Smooth muscle cell of the brain vasculature (primary cell): ENCODE data around the gene MSI2.

ENCODE experiments used
- DNase-seq: peaks from one replicate; pipeline ENCODE4 v3.0.0-alpha.2; 2012; ENCODE audit warnings: low read depth, low spot score

Gene MSI2

DNA sequence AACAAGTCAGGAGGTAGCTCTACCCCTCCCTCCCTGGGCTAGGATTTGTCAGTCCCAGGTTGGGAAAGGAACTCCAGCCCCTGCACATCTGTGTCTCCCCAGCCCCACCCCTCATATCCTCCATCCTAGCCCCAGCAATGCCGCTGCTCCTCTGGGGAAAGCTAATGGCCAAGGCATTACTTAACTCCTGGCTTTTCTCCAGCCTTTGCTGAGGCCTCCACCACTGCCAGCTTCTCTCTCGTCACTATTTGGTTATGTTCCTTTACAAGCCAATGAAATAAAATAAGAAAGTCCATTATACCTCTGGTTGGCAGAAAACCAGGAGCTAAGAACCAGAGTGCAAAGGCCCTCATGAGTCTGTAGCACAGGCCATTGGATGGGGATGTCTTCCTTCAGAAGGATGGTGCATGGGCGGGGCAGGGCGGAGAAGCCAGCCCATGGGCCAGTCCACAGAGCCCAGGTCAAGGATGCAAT lies 317.8 kb downstream of the MSI2 start:
- no peak for DNase-seq

DNA sequence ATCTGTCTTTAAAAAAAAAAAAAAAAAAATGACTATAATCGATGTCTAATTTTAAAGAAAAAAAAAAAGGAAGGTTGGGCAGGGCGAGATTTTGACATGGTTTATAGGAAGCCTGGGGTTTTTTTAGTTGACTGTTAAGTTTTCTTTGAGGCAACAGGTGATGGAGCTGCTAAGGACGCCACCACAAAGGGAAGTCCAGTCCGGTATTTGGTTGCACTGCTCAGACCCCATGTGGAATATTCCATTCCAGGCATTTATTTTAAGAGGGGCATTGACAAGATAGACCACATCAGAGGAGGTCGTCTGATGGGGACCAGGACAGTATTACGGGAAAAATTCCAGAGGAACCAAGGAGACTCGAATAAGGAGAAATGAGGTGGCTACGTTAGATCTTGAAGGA lies 320.4 kb downstream of the MSI2 start:
- DNase-seq: no peak

DNA sequence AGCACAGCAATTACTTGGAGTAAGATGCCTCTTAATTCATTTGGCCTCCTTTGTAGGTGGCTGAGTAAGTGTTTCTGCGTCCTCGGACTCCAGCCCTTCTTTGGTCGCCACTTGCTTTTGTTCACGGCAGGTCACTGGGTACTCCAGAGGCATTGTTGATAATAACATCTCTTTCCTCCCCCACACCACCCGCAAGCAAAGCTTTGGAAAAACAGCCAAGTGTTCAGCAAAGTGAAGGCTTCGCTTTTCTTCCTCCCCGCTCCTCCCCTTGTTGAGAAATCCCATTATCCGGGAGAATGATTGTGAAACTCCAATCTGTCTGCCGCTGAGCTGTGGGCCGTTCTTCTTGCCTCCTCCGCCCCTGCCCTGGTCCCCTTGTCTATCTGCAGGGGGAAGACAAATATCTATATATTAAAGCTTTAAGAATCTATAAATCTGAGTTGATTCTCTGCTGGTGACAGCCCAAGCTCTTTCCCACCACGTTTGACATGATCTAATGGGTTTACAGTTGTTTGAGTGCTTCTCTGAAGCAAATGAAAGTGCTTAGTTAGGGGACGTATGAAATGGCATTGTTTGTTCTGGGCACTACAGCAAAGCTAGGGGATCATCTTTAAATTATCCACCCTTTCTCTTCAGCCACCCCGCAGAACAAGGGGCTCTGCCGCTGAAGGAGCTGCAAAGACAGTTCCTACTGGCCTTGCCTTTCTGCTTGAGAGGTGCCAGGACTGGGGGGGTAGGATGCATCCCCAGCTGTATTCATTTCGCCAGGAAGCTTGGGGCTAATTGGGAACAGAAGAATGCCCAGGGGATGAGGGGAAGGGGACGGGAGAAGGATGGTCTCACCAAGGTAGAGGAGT lies 321.7 kb downstream of the MSI2 start:
- DNase-seq: no peak

DNA sequence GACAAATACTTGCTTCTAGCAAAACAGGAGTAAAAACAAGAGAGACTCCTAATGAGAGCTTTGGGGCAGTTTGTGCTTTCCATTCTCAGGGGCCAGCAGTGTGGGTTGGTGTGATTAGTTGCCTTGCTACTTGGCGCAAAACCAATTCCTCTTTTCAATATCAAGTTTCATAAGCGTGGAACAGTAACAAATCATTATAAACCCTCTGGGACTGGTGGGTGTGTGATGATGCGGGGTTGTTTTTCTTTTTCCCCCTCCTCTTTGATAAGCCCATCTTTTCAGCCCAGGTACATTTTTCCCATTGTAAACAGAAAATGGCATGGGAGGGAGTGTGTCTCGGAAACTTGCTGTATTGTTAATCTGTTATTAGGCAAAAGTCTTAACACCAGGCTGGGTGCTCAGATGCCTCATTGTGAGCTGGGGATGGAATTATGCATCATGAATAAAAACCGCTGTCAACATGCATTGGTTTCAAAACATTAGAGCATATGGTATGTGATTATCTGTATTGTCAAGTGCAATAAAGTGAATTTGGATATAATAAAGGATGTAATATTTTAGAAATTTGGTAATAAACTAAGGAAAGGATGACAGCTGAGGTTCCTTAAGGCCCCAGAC lies 322.4 kb downstream of the MSI2 start:
- no peak for DNase-seq

DNA sequence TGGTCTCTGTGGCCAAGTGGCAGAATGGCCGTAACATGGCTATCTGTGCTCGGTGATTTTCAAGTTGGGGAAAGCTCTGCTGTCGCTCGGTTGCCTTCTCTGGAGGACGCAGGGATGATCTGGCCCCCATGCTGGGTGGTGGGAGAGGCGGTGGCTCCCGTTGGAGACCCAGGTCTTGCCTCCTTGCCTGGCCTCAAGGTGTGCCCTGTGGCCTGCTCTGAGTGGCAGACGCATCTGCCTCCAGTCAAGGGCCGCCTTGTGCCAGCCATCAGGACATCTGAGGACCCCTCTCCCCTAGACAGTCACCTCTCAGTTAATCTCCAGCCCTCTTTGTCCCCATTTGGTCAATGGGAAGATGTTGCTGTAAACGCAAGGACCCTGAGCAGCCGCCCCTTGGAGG lies 322.9 kb downstream of the MSI2 start:
- DNase-seq: no peak

DNA sequence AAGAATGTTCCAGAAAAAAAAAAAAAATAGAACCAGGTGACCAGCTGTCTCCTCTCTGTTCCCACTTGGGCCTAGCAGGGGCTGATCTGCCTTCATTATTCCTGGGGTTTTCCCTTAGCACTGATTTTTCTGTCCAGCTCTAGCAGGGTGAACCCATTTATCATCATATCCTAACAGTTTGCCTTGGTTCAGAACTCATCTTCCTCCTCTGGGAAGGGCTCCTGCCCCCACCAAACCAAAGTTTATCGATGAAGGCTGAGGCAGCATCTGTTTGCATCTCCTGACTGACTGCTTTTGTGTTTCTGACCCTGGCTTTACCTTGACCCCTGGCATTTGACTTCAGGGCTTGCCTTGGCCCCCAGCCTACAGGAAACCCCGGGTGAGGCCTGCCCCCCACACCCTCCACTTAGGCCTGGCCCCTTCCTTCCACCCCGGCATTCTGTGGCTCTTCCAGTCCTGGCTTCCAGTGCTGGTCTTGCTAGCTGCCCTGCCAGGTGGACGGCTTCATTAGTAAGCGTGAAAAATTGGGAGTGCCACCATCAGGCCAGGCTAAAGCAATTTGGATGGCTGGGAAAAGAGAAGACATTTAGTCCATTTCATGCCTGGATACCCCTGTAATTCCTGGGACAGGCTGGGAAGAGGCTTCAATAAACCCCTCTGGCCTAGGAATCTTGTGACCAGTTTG lies 323.9 kb downstream of the MSI2 start:
- DNase-seq: no peak

DNA sequence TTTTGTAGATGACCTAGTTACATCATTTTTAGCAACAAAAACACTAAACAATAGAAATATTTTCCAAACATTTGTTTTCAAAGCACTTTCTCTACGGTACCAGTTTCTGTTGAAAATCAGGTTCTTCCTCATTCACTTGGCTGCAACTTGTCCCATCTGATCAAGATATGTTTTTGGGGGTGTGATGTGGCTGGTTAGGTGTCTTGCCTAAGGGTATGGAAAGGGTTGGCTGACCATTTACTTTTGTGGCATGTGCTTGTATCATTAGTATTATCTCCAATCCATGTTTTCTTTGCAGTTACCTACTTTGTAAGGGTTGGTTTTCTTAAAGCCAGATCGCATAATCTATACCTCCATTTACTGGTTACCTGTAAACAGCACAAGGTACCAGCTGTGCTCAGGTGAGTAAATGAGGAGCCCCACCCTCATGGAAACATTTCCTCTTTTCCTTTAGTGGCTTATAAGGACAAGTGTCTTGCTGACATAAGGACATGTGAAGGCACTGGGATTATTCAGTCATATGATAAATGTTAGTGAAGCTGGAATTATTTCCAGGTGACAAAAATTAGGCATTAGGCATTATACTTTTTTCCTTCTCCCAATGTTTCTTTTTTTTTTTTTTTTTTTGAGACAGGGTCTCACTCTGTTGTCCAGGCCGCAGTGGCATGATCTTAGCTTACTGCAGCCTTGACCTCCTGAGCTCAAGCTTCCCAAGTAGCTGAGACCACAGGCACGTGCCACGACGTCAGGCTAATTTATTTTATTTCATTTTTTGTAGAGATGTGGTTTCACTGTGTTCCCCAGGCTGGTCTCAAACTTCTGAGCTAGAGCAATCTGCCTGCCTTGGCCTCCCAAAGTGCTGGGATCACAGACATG lies 326.8 kb downstream of the MSI2 start:
- DNase-seq: no peak

DNA sequence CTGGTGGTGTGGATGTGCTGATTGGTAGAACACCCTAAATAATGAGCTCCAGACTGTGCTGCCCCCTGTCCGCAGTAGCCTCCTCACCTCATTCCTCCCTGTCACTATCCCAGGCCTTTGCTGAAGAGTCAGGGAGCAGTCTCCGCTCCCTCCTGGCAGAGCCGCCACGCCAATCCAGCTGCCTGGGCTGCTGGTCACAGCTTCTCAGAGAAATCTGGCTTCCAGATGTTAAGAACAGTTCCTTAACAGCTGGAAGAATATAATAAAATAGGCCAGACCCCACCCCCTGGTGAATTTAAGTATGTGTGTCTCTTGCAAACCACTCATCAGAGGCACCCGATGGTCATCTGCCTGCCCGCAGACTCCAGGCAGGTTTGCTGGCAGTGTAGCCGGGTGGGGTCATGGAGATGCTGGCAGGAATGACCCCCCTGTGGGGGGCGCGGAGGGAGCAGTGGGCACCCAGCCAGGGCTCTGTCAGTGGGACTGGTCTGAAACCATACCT lies 327.8 kb downstream of the MSI2 start:
- no peak for DNase-seq

DNA sequence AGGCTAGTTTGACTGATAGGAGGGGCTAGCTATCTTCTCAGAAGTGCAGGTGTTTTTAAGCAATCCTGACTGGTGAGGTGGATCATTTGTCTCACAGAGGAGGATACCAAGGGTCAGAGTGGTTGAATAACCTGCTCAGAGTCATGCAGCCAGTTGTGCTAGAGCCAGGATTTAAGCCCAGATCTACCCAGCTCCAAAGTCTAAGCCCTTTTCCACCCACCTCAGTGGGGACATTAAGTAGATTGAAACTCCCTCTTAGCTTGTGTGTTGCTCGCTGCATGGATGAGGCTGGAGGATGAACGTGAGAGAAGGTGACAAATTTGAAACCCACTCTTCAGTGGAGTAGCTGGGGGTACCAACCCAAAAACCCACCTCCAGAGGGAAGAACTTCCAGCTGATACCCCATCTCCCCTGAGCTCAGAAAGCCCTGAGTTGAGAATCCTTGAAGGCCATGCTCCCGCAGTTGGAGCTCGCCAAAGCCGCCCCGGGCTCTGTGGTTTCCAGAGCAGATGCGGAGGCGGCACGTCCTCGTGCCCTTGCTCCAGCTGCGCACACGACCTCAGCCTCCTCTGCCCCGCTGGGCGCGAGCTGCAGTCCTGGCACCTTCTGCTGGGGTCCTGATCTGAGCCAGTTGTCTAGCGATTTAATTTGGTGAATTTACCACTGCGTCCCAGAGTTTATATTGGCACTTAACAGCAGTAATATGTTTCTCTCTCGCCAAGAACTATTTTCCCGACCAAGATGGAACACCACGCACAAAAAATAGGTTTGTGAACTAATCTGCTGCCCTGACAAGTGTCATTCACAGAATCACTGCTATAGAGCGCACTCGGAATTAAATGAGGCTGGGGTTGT lies 329.2 kb downstream of the MSI2 start:
- no peak for DNase-seq

DNA sequence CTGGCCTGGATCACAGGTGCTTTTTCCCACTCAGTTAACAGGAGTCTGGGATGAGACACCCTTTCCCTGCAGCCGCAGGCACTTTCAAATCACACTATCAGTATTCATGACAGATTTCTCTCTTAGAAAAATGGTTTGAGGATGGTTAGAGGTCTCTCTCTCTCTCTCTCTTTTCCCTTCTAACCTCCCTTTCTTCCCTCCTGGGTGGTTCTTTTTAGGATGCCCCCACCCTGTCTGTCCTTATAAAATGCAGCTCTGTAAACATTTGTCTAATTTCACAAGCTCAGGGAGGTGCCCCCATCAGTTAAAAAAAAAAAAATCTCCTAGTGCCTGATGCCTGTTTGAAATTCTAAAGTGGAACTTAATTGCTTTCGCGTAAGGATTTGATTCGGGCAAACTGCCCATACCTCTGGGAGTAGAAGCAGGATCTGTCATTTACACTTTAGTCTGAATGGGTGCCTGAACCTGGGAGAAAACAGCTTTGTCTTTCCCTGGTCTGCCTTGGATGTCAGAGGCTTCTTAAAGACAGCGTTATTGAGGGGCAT lies 329.9 kb downstream of the MSI2 start:
- no peak for DNase-seq

DNA sequence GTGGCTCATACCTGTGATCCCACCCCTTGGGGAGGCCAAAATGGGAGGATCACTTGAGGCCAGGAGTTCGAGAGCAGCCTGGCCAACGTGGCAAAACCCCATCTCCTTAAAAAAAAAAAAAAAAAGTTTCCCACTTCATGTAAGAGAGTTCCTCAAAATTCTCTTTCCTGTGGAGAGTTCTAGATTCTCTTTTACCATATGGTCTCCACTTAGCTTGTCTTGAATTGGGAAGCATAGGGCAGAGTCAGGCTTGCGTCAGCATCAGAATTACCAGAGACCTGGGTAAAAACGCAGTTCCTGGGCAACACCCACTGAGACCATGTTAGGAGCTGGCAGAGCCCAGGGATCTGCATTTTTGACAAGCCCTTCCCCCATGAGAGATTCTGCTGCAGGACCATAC lies 330.4 kb downstream of the MSI2 start:
- DNase-seq: no peak

DNA sequence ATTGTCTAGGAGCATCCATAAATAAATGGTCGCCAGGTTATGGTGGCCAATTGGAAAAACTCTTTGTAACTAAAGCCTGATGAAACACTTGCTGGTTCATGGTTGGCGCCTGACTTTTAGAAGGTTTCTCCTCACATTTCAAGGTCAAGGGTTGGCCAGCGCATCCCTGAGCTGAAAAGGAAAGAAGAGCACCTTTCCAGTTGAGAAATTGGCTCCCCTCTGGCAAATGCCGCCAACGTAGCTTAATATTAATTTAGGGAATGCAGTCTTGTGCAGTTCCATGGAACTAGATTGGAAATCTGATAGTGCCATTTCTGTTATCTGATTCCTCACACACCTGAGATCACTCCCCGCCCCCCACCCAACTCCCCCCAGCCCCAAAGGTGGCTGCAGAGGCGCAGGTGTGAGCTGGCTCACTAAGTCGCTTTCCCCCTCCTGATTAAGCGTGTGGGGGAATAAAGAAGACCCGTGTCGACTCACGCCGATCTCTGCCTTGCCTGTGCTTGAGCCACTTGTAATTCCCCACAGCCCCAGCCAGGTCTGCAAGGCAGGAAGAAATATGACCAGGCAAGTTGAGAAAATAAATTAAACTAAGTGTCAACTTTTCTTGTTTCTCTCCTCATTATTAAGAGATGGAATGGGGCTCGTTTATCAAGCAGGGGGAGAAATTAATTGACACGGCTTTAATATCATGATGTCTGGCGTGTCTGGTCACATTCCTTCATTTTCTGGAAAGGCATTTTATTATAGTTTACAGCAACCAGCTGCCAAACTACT lies 331.1 kb downstream of the MSI2 start:
- no peak for DNase-seq

DNA sequence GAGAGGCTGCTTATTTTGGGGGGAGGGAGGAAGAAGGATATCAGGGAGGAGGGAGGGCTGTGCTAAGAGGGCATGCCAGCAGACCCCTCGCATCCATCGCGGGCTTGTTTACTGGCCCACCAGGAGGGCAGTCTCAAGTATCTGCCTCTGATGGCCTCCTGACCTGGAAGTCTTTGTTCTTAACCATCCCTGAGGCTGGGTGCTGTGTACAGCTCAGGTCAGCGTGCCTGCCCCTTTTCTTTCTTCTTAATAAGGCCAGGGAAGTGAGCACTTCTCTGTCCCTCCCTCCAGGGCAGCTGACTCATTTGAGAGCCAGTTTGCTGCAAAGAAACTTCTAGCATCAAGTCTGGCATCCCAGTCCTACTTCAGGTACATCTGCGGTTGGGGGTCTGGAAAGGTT lies 331.8 kb downstream of the MSI2 start:
- DNase-seq: no peak

DNA sequence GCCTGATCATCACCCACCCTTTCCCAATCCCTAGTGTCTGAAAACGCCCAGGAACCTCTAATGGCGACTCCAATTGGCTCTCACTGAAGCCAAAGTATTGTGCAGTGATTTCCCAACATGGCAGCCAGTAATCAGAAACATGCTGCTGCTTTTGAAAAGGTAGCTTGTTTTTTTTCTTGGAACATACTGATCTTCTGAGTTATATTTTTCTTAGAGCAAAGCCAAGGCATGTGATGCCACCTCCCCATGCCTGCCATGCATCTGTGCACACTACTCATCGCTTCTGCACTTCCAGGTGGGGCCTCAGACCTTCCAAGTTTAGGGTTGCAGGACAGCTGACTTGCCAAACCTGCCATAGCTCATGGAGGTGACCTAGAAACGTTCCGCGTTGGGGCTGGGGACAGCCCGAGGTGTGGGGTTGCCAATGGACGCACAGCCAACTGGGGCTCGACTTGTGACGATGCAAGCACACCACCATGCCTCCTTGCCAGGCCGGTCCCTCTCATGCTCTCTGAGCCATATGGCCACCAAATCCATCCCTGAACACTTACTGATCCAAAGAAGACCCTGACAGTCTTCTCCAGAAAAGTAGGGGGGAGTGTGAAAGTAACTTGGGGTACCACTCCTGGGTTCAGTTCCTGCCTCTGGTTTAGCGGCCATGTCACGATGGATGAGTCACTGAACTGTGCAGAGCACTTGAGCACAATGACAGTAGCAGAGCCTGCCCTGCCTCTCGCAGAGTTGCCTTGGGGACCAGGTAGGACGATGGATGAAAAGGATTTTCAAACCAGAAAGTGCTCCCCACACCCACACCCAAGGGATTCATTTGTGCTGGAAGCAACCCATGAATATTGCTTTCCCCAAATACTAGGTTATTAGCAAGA lies 333.1 kb downstream of the MSI2 start:
- no peak for DNase-seq

DNA sequence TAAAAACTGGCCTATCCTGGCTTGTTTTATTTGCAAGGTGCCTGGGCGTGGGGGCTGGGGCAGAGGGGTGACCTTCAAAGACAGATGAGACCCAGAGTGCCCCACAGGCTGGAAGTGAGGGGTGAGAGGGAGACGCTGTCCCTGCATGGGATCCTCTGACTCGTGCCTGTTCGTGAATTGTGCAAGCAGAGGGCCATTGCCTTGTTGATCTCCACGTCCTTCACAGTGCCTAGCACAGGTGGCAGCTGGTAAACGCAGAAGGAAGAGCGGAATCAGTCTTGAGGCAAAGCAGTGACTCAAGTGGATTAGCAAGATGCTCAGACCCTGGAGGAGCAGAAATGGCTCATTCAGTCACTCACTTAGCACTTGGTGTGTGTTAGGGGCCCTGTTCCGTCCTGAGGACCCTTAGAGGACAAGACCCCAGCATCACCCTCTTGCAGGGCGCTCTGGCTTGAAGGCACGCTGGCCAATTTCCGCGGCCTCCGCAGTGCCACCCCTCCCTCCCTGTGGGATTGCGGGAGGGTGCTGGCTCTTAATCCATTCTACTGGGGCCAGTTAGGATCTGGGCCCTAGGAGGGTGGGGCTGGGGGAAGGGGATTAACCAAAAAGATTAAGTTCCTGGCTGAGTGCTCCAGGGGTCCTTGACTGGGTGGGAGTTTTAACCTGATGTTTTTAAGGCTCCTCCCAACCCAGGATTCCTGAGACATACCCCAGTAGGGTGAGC lies 337.6 kb downstream of the MSI2 start:
- DNase-seq: no peak

DNA sequence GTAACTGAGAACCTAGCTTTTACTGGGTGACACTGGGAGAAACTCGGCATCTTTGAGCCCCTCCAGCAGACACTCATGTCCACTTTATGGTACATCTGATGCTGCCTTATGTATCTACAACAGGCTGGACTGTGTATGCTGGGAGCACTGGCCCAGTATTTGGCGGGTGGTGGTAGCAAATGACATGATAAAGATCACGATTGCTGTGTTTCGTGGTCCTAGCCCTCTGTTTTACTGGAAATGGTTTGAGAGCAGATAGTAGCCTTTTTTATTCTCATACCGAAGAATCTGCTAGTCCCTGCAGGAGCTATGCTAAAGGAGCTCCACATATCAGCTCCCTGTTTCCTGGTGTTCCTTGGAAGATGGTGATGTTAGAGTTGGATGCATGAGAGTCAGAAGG lies 338.4 kb downstream of the MSI2 start:
- DNase-seq: no peak

DNA sequence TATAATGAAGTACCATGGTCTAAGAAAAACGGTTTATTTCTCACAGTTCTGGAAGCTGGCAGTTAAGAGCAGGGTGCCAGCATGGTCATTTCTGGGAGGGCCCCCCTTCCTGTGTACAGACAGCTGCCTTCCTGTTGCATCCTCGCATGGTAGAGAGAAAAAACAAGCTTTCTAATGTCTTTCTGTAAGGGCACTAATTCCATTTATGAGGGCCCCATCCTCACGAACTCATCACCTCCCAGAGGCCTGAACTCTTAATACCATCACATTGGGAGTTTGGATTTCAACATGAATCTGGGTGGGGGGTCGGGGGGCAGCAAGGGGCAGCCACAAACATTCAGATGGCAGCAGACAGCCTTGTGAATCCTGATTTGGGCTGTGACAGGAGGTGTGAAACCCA lies 339.1 kb downstream of the MSI2 start:
- DNase-seq: no peak
